HCT116 (cell line): ENCODE measurements around the gene KRTDAP. TPM values are rescaled to one million over a fixed set of nuclear protein-coding genes. Genes with fewer than 3 reads are reported as not detected.

Source experiments
- ATAC-seq: fragments of 200-7000 bp; cut with Tn5 transposase; 2 replicates; pipeline ENCODE4 v1.9.1; 2020; ENCODE audit warnings: mild to moderate bottlenecking, moderate library complexity
- BruUV-seq: library from RNA; stranded (reverse); fragments of 400-500 nt; replicated peaks from 2 replicates; lab custom pipeline; 2021; lab: Mats Ljungman, UMichigan
- CTCF ChIA-PET: fragments of 300-600 bp; sonication (Branson Sonifier 250); formaldehyde crosslinking; loops from one replicate; lab custom pipeline; 2021; ENCODE audit warnings: antibody characterized with exemption; lab: Charles Lee
- POLR2A ChIA-PET: fragments of 300-600, 350-600 bp; sonication (Branson Sonifier 250); formaldehyde crosslinking; loops from one replicate; lab custom pipeline; 2021; ENCODE audit warnings: antibody characterized with exemption; lab: Charles Lee
- RAD21 ChIA-PET, 2 experiments: fragments of 300-600 bp; sonication (Branson Sonifier 250); formaldehyde crosslinking; loops; one replicate each; lab custom pipeline; 2023; ENCODE audit warnings: low total read pairs in 2 of 2; ENCODE audit not compliant: uncharacterized antibody in 2 of 2, unreplicated experiment in 2 of 2, low non-redundant PET in 1 of 2; lab: Charles Lee
- DNase-seq: peaks from one replicate; pipeline ENCODE4 v3.0.0-alpha.2; 2010; ENCODE audit warnings: low read depth, low spot score
- H2AFZ ChIP-seq: fragments of 200-600 bp; shearing (Covaris generic), sonication (generic); 2 replicates; pipeline ENCODE4 v1.6.1; 2017; ENCODE audit warnings: low read depth, mixed run types, mixed read lengths, antibody characterized with exemption, low read length; ENCODE audit not compliant: poor library complexity, severe bottlenecking
- H3K27ac ChIP-seq: 2 replicates; pipeline ENCODE4 v1.5.1; 2012; ENCODE audit warnings: low read depth, low read length
- H3K27me3 ChIP-seq: fragments of 200-600 bp; sonication (generic); 2 replicates; pipeline ENCODE4 v1.6.1; 2016; ENCODE audit warnings: mixed run types, low read length, mixed read lengths; ENCODE audit not compliant: insufficient read depth
- H3K36me3 ChIP-seq, 2 experiments: fragments of 200-500 bp in 1 of 2; fragments of 200-600 bp in 1 of 2; sonication (Bioruptor generic) in 1 of 2; sonication (generic) in 1 of 2; 2 replicates each; pipeline versions ENCODE4 v1.5.1 to v1.6.1; 2014 to 2016; ENCODE audit warnings: low read length in 2 of 2, inconsistent platforms in 1 of 2, mixed read lengths in 1 of 2, mixed run types in 1 of 2; ENCODE audit not compliant: insufficient read depth in 2 of 2, control insufficient read depth in 1 of 2
- H3K4me1 ChIP-seq, 2 experiments: fragments of 200-600 bp in 1 of 2; sonication (generic) in 1 of 2; 2 replicates each; pipeline versions ENCODE4 v1.5.1 to v1.6.1; 2012 to 2017; ENCODE audit warnings: low read length in 2 of 2, inconsistent platforms in 1 of 2, mild to moderate bottlenecking in 1 of 2, mixed read lengths in 1 of 2, mixed run types in 1 of 2, moderate library complexity in 1 of 2; ENCODE audit not compliant: insufficient read depth in 2 of 2, control insufficient read depth in 1 of 2
- H3K4me2 ChIP-seq: fragments of 200-600 bp; sonication (generic); 2 replicates; pipeline ENCODE4 v1.6.1; 2017; ENCODE audit warnings: mixed run types, low read length, mixed read lengths
- H3K4me3 ChIP-seq, 2 experiments: fragments of 200-600 bp in 1 of 2; sonication (generic) in 1 of 2; replicated peaks in 1 of 2; 2 replicates each; pipeline ENCODE4 v1.5.1; 2011 to 2016; ENCODE audit warnings: low read length in 2 of 2, control low read depth in 1 of 2, low read depth in 1 of 2, mild to moderate bottlenecking in 1 of 2, mixed read lengths in 1 of 2, mixed run types in 1 of 2
- H3K79me2 ChIP-seq: fragments of 200-600 bp; sonication (generic); 2 replicates; pipeline ENCODE4 v1.6.1; 2017; ENCODE audit warnings: mild to moderate bottlenecking, mixed run types, low read length, moderate library complexity, mixed read lengths; ENCODE audit not compliant: insufficient read depth
- H3K9ac ChIP-seq: fragments of 200-600 bp; sonication (generic); 2 replicates; pipeline ENCODE4 v1.6.1; 2016; ENCODE audit warnings: low read length, mixed read lengths
- H3K9me2 ChIP-seq: fragments of 200-600 bp; sonication (generic), shearing (Covaris generic); 2 replicates; pipeline ENCODE4 v1.6.1; 2017; ENCODE audit warnings: mixed run types, mild to moderate bottlenecking, moderate library complexity; ENCODE audit not compliant: insufficient read depth
- H3K9me3 ChIP-seq, 2 experiments: fragments of 200-500 bp in 1 of 2; fragments of 200-600 bp in 1 of 2; sonication (Bioruptor generic) in 1 of 2; sonication (generic) in 1 of 2; 2 replicates each; pipeline ENCODE4 v1.6.1; 2014 to 2017; ENCODE audit warnings: low read length in 2 of 2, mixed read lengths in 2 of 2, inconsistent platforms in 1 of 2, low read depth in 1 of 2, mild to moderate bottlenecking in 1 of 2, mixed run types in 1 of 2, moderate library complexity in 1 of 2; ENCODE audit not compliant: control insufficient read depth in 1 of 2, insufficient read depth in 1 of 2
- H4K20me1 ChIP-seq: fragments of 200-600 bp; sonication (generic), shearing (Covaris generic); 2 replicates; pipeline ENCODE4 v1.6.1; 2017; ENCODE audit warnings: mixed run types, mild to moderate bottlenecking, moderate library complexity; ENCODE audit not compliant: insufficient read depth
- CBX3 ChIP-seq: IDR thresholded peaks from 2 replicates; pipeline ENCODE4 v1.6.1; 2012; ENCODE audit warnings: low read depth
- JUND ChIP-seq: IDR thresholded peaks from 2 replicates; pipeline ENCODE4 v1.6.1; 2012
- SIN3A ChIP-seq: IDR thresholded peaks from 2 replicates; pipeline ENCODE4 v1.6.1; 2012; ENCODE audit warnings: low read depth
- intact Hi-C: fragments of 100-400 bp; cut with micrococcal nuclease; formaldehyde crosslinking; loops from 2 replicates; pipeline ENCODE4 v1.10.0; 2022
- total RNA-seq: library from RNA; stranded (reverse); gene quantifications from one replicate; pipeline ENCODE4 v1.2.1, GENCODE V29; 2021; ENCODE audit not compliant: unreplicated experiment
- TF ChIP-seq, protein P1 (sequence below): IDR thresholded peaks from 2 replicates; pipeline ENCODE4 v1.6.1; 2011; ENCODE audit warnings: mild to moderate bottlenecking, low read length, moderate library complexity; ENCODE audit not compliant: insufficient replicate concordance; ENCODE audit errors: extremely low read depth
- TF ChIP-seq, protein P2 (sequence below), 3 experiments: fragments of 200-600 bp in 1 of 3; sonication (generic) in 1 of 3; IDR thresholded peaks in 2 of 3; conservative IDR thresholded peaks in 1 of 3; 2 replicates each; pipeline ENCODE4 v1.5.1; 2012 to 2017; ENCODE audit warnings: low read depth in 2 of 3, low read length in 2 of 3, antibody characterized with exemption in 1 of 3, borderline replicate concordance in 1 of 3, control low read depth in 1 of 3, mild to moderate bottlenecking in 1 of 3, mixed read lengths in 1 of 3, mixed run types in 1 of 3, moderate library complexity in 1 of 3; ENCODE audit not compliant: insufficient read depth in 1 of 3

The KRTDAP gene
- total RNA-seq, 1 experiment from 2014 or later, result 0.74 TPM

- peaks cover 20 to 23% of the 10 kb centered on the region in 2 experiments; a peak in 3 of 4 replicates for H3K36me3 ChIP-seq
- H3K9ac ChIP-seq, result no peak overlapping the region
- no peak overlapping the region for H2AFZ ChIP-seq
- no peak overlapping the region for H3K4me3 ChIP-seq
- H3K27ac ChIP-seq, result no peak overlapping the region
- RAD21 ChIA-PET, result no interaction called here
- H3K4me2 ChIP-seq, result no peak overlapping the region
- ATAC-seq, result no peak
- no peak for DNase-seq
- no peaks in the 10 kb centered on the region for H3K9me2 ChIP-seq
- H4K20me1 ChIP-seq, result no peaks in the 10 kb centered on the region
- no peaks in the 10 kb centered on the region for H3K9me3 ChIP-seq
- H3K27me3 ChIP-seq, result no peaks in the 10 kb centered on the region
- TF ChIP-seq, protein P1, sequence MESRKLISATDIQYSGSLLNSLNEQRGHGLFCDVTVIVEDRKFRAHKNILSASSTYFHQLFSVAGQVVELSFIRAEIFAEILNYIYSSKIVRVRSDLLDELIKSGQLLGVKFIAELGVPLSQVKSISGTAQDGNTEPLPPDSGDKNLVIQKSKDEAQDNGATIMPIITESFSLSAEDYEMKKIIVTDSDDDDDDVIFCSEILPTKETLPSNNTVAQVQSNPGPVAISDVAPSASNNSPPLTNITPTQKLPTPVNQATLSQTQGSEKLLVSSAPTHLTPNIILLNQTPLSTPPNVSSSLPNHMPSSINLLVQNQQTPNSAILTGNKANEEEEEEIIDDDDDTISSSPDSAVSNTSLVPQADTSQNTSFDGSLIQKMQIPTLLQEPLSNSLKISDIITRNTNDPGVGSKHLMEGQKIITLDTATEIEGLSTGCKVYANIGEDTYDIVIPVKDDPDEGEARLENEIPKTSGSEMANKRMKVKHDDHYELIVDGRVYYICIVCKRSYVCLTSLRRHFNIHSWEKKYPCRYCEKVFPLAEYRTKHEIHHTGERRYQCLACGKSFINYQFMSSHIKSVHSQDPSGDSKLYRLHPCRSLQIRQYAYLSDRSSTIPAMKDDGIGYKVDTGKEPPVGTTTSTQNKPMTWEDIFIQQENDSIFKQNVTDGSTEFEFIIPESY, result no peak
- TF ChIP-seq CBX3, result no peak
- TF ChIP-seq, all 23 proteins: peak for 0
- ChIA-PET CTCF (no interaction called here), POLR2A (interaction anchor here (1.8 kb wide), 1 partner anchor 12 kb away, joined by 5 read pairs; no protein-coding TSS in a partner anchor)
- Histone ChIP-seq H3K4me1 (peaks cover 4 to 11% of the 10 kb centered on the region in 2 experiments; a peak in 3 of 4 replicates), H3K79me2 (no peaks in the 10 kb centered on the region)
- intact Hi-C loops, result no loop called here
- no TSS peak for BruUV-seq
These were observed 8.0 kb upstream of the KRTDAP start for GRCh38 chr19:35498220-35498619.

- H3K36me3 ChIP-seq, result peaks cover 17 to 20% of the 10 kb centered on the region in 2 experiments; a peak in 3 of 4 replicates
- intact Hi-C loops, result no loop called here
- no peak overlapping the region for H2AFZ ChIP-seq
- no peaks in the 10 kb centered on the region for H3K9me3 ChIP-seq
- TF ChIP-seq, protein P2, sequence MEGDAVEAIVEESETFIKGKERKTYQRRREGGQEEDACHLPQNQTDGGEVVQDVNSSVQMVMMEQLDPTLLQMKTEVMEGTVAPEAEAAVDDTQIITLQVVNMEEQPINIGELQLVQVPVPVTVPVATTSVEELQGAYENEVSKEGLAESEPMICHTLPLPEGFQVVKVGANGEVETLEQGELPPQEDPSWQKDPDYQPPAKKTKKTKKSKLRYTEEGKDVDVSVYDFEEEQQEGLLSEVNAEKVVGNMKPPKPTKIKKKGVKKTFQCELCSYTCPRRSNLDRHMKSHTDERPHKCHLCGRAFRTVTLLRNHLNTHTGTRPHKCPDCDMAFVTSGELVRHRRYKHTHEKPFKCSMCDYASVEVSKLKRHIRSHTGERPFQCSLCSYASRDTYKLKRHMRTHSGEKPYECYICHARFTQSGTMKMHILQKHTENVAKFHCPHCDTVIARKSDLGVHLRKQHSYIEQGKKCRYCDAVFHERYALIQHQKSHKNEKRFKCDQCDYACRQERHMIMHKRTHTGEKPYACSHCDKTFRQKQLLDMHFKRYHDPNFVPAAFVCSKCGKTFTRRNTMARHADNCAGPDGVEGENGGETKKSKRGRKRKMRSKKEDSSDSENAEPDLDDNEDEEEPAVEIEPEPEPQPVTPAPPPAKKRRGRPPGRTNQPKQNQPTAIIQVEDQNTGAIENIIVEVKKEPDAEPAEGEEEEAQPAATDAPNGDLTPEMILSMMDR (IDR thresholded peaks at IDR 0.05 in 2 of 3, conservative IDR thresholded peaks at IDR 0.05 in 1 of 3; ENCODE audit: borderline replicate concordance in 1 of 3, insufficient read depth in 1 of 3, low read depth in 2 of 3, low read length in 2 of 3), result no peak
- TF ChIP-seq JUND (no peak), SIN3A (no peak)
- BruUV-seq, result no TSS peak
- H3K9ac ChIP-seq, result no peak overlapping the region
- H3K27ac ChIP-seq, result no peak overlapping the region
- RAD21 ChIA-PET, result no interaction called here
- POLR2A ChIA-PET, result interaction anchor here (1.8 kb wide), 1 partner anchor 13 kb away, joined by 5 read pairs; no protein-coding TSS in a partner anchor
- peaks cover 4 to 11% of the 10 kb centered on the region in 2 experiments; a peak in 3 of 4 replicates for H3K4me1 ChIP-seq
- no peaks in the 10 kb centered on the region for H3K27me3 ChIP-seq
- H3K4me2 ChIP-seq, result no peak overlapping the region
- no peaks in the 10 kb centered on the region for H4K20me1 ChIP-seq
- ATAC-seq (no peak), DNase-seq (no peak)
- no peaks in the 10 kb centered on the region for H3K9me2 ChIP-seq
- CTCF ChIA-PET, result interaction anchor here (0.6 to 1.2 kb wide), 2 partner anchors 13 to 430 kb away, joined by 3 to 5 read pairs; no protein-coding TSS in a partner anchor
- no peaks in the 10 kb centered on the region for H3K79me2 ChIP-seq
- H3K4me3 ChIP-seq, result no peak overlapping the region
These were observed 7.1 kb upstream of the KRTDAP start for GRCh38 chr19:35497406-35497805.
